H1 (cell line): Measurements from ENCODE around the gene COLEC12. TPM values are rescaled to one million over a fixed set of nuclear protein-coding genes. Genes with fewer than 3 reads are reported as not detected.

Experiments
- CTCF ChIA-PET: fragments of 300-600 bp; sonication (Branson Sonifier 250); formaldehyde crosslinking; loops from one replicate; lab custom pipeline; 2021; ENCODE audit not compliant: partially characterized antibody; lab: Charles Lee
- POLR2A ChIA-PET: fragments of 300-600 bp; sonication (Branson Sonifier 250); formaldehyde crosslinking; loops from one replicate; lab custom pipeline; 2021; ENCODE audit warnings: inconsistent platforms; ENCODE audit not compliant: partially characterized antibody; lab: Charles Lee
- DNase-seq, 2 experiments: peaks; one replicate each; pipeline versions ENCODE4 v3.0.0 to v3.0.0-alpha.2; 2010 to 2022; ENCODE audit warnings: low spot score in 2 of 2, low read depth in 1 of 2, mixed read lengths in 1 of 2
- FAIRE-seq: peaks from 2 replicates; lab custom pipeline; 2011; peaks lifted over from hg19 to GRCh38; lab: Jason Lieb, UNC
- H2AFZ ChIP-seq: 2 replicates; pipeline ENCODE4 v1.8.1; 2012; ENCODE audit warnings: low read length, inconsistent platforms
- H2AK5ac ChIP-seq: 2 replicates; pipeline ENCODE4 v1.6.1; 2013; ENCODE audit warnings: low read depth, low read length
- H2BK120ac ChIP-seq: replicated peaks from 2 replicates; pipeline ENCODE3; 2013; ENCODE audit warnings: low read depth, low read length, inconsistent platforms
- H2BK12ac ChIP-seq: 2 replicates; pipeline ENCODE4 v1.6.1; 2013; ENCODE audit warnings: low read depth, low read length
- H2BK15ac ChIP-seq: 2 replicates; pipeline ENCODE4 v1.6.1; 2013; ENCODE audit warnings: low read length
- H2BK20ac ChIP-seq: 2 replicates; pipeline ENCODE4 v1.6.1; 2013; ENCODE audit warnings: low read length
- H2BK5ac ChIP-seq: 2 replicates; pipeline ENCODE4 v1.6.1; 2013; ENCODE audit warnings: low read depth, low read length
- H3K14ac ChIP-seq: 2 replicates; pipeline ENCODE4 v1.6.1; 2013; ENCODE audit warnings: inconsistent platforms; ENCODE audit not compliant: insufficient read length
- H3K18ac ChIP-seq: 2 replicates; pipeline ENCODE4 v1.6.1; 2013; ENCODE audit warnings: low read length; ENCODE audit errors: extremely low read depth
- H3K23ac ChIP-seq: 2 replicates; pipeline ENCODE4 v1.6.1; 2013; ENCODE audit warnings: inconsistent platforms; ENCODE audit not compliant: insufficient read length
- H3K23me2 ChIP-seq: 2 replicates; pipeline ENCODE4 v1.6.1; 2013; ENCODE audit warnings: low read depth, low read length
- H3K27ac ChIP-seq: 2 replicates; pipeline ENCODE4 v1.6.1; 2011; ENCODE audit warnings: low read depth, low read length, inconsistent platforms
- H3K27me3 ChIP-seq, 4 experiments: replicated peaks in 1 of 4; 1 replicate in 1 of 4; 2 replicates in 3 of 4; pipeline versions ENCODE4 v1.6.1 to v1.8.1; 2011 to 2013; ENCODE audit warnings: low read length in 3 of 4, mild to moderate bottlenecking in 3 of 4, inconsistent platforms in 2 of 4, mixed read lengths in 2 of 4, moderate library complexity in 1 of 4; ENCODE audit not compliant: control insufficient read depth in 3 of 4, insufficient read depth in 3 of 4; ENCODE audit errors: extremely low read depth in 1 of 4
- H3K36me3 ChIP-seq, 4 experiments: 2 replicates each; pipeline versions ENCODE4 v1.6.1 to v1.8.1; 2011 to 2013; ENCODE audit warnings: mild to moderate bottlenecking in 4 of 4, low read length in 3 of 4, moderate library complexity in 2 of 4, control low read depth in 1 of 4, inconsistent platforms in 1 of 4; ENCODE audit not compliant: insufficient read depth in 4 of 4, control insufficient read depth in 2 of 4
- H3K4ac ChIP-seq: replicated peaks from 2 replicates; pipeline ENCODE3; 2013; ENCODE audit warnings: low read length, low read depth, mixed read lengths, inconsistent platforms; ENCODE audit not compliant: insufficient read length
- H3K4me1 ChIP-seq, 4 experiments: replicated peaks in 1 of 4; 1 replicate in 1 of 4; 2 replicates in 3 of 4; pipeline versions ENCODE4 v1.6.1 to v1.8.1; 2011 to 2013; ENCODE audit warnings: low read length in 3 of 4, inconsistent platforms in 2 of 4, mixed read lengths in 1 of 4; ENCODE audit not compliant: insufficient read depth in 4 of 4, control insufficient read depth in 3 of 4
- H3K4me2 ChIP-seq, 2 experiments: 2 replicates each; pipeline versions ENCODE4 v1.6.1 to v1.8.1; 2011 to 2013; ENCODE audit warnings: low read depth in 2 of 2, low read length in 2 of 2, control low read depth in 1 of 2, inconsistent platforms in 1 of 2, mild to moderate bottlenecking in 1 of 2; ENCODE audit not compliant: insufficient read depth in 1 of 2
- H3K4me3 ChIP-seq, 4 experiments: fragments of 200-600, 300-600 bp in 1 of 4; sonication (generic), shearing (Covaris generic), sonication (Bioruptor Twin) in 1 of 4; 2 replicates each; pipeline versions ENCODE4 v1.5.1 to v1.8.1; 2011 to 2016; ENCODE audit warnings: low read length in 4 of 4, low read depth in 3 of 4, control low read depth in 2 of 4, inconsistent platforms in 2 of 4, mild to moderate bottlenecking in 2 of 4, mixed read lengths in 1 of 4, moderate library complexity in 1 of 4; ENCODE audit not compliant: insufficient read depth in 2 of 4; ENCODE audit errors: extremely low read depth in 1 of 4
- H3K56ac ChIP-seq: replicated peaks from 2 replicates; pipeline ENCODE3; 2013; ENCODE audit warnings: low read depth, mild to moderate bottlenecking, mixed read lengths, low read length, inconsistent platforms; ENCODE audit not compliant: insufficient read length
- H3K79me1 ChIP-seq: 2 replicates; pipeline ENCODE4 v1.6.1; 2013; ENCODE audit warnings: low read depth, low read length, control low read depth
- H3K79me2 ChIP-seq, 2 experiments: 2 replicates each; pipeline versions ENCODE4 v1.6.1 to v1.8.1; 2012 to 2013; ENCODE audit warnings: low read length in 2 of 2, mild to moderate bottlenecking in 2 of 2, inconsistent platforms in 1 of 2; ENCODE audit not compliant: insufficient read depth in 2 of 2, control insufficient read depth in 1 of 2
- H3K9ac ChIP-seq, 4 experiments: replicated peaks in 1 of 4; 1 replicate in 1 of 4; 2 replicates in 3 of 4; pipeline versions ENCODE4 v1.6.1 to v1.8.1; 2011 to 2013; ENCODE audit warnings: low read depth in 3 of 4, low read length in 3 of 4, control low read depth in 2 of 4, mild to moderate bottlenecking in 2 of 4, moderate library complexity in 2 of 4, inconsistent platforms in 1 of 4; ENCODE audit errors: extremely low read depth in 1 of 4
- H3K9me3 ChIP-seq, 2 experiments: 2 replicates each; pipeline versions ENCODE4 v1.6.1 to v1.8.1; 2012 to 2013; ENCODE audit warnings: mild to moderate bottlenecking in 2 of 2, moderate library complexity in 2 of 2, control low read depth in 1 of 2, inconsistent platforms in 1 of 2, low read depth in 1 of 2, low read length in 1 of 2, mixed read lengths in 1 of 2; ENCODE audit not compliant: insufficient read depth in 2 of 2
- H4K20me1 ChIP-seq, 2 experiments: replicated peaks in 1 of 2; 2 replicates each; pipeline versions ENCODE3 to v1.8.1; 2011 to 2013; ENCODE audit warnings: inconsistent platforms in 2 of 2, low read length in 2 of 2, mild to moderate bottlenecking in 1 of 2; ENCODE audit not compliant: insufficient read depth in 2 of 2, control insufficient read depth in 1 of 2
- H4K5ac ChIP-seq: 2 replicates; pipeline ENCODE4 v1.6.1; 2013; ENCODE audit warnings: low read length, low read depth, mixed read lengths, inconsistent platforms; ENCODE audit not compliant: insufficient read length
- H4K8ac ChIP-seq: 2 replicates; pipeline ENCODE4 v1.8.0; 2013; ENCODE audit warnings: mild to moderate bottlenecking, moderate library complexity, low read length, inconsistent platforms; ENCODE audit not compliant: insufficient read depth; ENCODE audit errors: extremely low read depth
- H4K91ac ChIP-seq: replicated peaks from 2 replicates; pipeline ENCODE3; 2013; ENCODE audit warnings: low read length, mixed read lengths, inconsistent platforms; ENCODE audit not compliant: insufficient read length
- ASH2L ChIP-seq: fragments of 200-600, 300-600 bp; sonication (generic); IDR thresholded peaks from one replicate; pipeline ENCODE4 v1.7.1; 2017; ENCODE audit warnings: low read length
- BRCA1 ChIP-seq: IDR thresholded peaks from 2 replicates; pipeline ENCODE4 v1.6.1; 2012; ENCODE audit warnings: low read depth, low read length, improper control_type of control experiment
- CHD2 ChIP-seq: IDR thresholded peaks from 2 replicates; pipeline ENCODE4 v1.6.1; 2012; ENCODE audit warnings: low read length, improper control_type of control experiment
- EGR1 ChIP-seq: IDR thresholded peaks from 2 replicates; pipeline ENCODE4 v1.6.1; 2011; ENCODE audit warnings: low read depth, low read length, borderline replicate concordance
- HDAC2 ChIP-seq, 2 experiments: fragments of 300-600 bp in 1 of 2; sonication (generic) in 1 of 2; IDR thresholded peaks; 2 replicates each; pipeline ENCODE4 v1.6.1; 2011 to 2012; ENCODE audit warnings: low read depth in 2 of 2, low read length in 2 of 2, mild to moderate bottlenecking in 2 of 2, moderate library complexity in 2 of 2, borderline replicate concordance in 1 of 2, inconsistent platforms in 1 of 2
- POLR2AphosphoS5 ChIP-seq: IDR thresholded peaks from 2 replicates; pipeline ENCODE4 v1.6.1; 2011; ENCODE audit warnings: low read depth, low read length
- RXRA ChIP-seq: IDR thresholded peaks from 2 replicates; pipeline ENCODE4 v1.6.1; 2011; ENCODE audit warnings: low read depth, mild to moderate bottlenecking, low read length, moderate library complexity; ENCODE audit not compliant: insufficient read depth
- SIRT6 ChIP-seq: IDR thresholded peaks from one replicate; pipeline ENCODE4 v1.7.1; 2012; ENCODE audit warnings: low read length, inconsistent platforms
- SP2 ChIP-seq: IDR thresholded peaks from 2 replicates; pipeline ENCODE4 v1.6.1; 2012; ENCODE audit warnings: mild to moderate bottlenecking, low read length, inconsistent platforms
- SUZ12 ChIP-seq: fragments of 200-600 bp; sonication (generic); IDR thresholded peaks from 2 replicates; pipeline ENCODE4 v1.6.1; 2012; ENCODE audit warnings: mild to moderate bottlenecking, inconsistent platforms, low read length, moderate library complexity, mixed read lengths
- TAF1 ChIP-seq: IDR thresholded peaks from 2 replicates; pipeline ENCODE4 v1.6.1; 2011; ENCODE audit warnings: mild to moderate bottlenecking, low read depth, low read length
- WGBS, 2 experiments: shearing (Covaris generic) in 1 of 2; methylation state at CpG; one replicate each; pipeline versions ENCODE4 v1.1.6 to v1.1.7; 2013 to 2015; ENCODE audit warnings: low lambda C conversion rate in 2 of 2, mixed read lengths in 2 of 2, inconsistent platforms in 1 of 2, low coverage in 1 of 2, missing lambda C conversion rate in 1 of 2; ENCODE audit not compliant: insufficient replicate concordance in 2 of 2, insufficient coverage in 1 of 2, insufficient read length in 1 of 2; ENCODE audit errors: extremely low coverage in 1 of 2, missing lambda C conversion rate in 1 of 2; 5-methylcytosine and 5-hydroxymethylcytosine counted together
- polyA plus RNA-seq, 7 experiments: library from polyadenylated mRNA; depleted of rRNA in 3 of 7; stranded (reverse) in 5 of 7; unstranded in 2 of 7; fragments of >200 nt in 5 of 7; fragments of 200-250 nt in 2 of 7; gene quantifications; 1 replicate in 5 of 7; 2 replicates in 1 of 7; 4 replicates in 1 of 7; pipeline versions ENCODE4 v1.2.1 to v1.2.3, GENCODE V29; 2011 to 2013; ENCODE audit warnings: missing spikeins in 2 of 7, mixed read lengths in 2 of 7
- total RNA-seq: library from RNA; stranded (reverse); fragmentation: NEBNext Ultra II Directional; extraction: Animal tissue kit (Norgen Biotek cat#: 25700); gene quantifications from 2 replicates; pipeline ENCODE4 v1.2.1, GENCODE V29; 2021
- TF ChIP-seq, protein P1 (sequence below): IDR thresholded peaks from 2 replicates; pipeline ENCODE4 v1.6.1; 2012; ENCODE audit warnings: inconsistent platforms

COLEC12 gene
- total and polyA plus RNA-seq, 2 of the 8 experiments (the other 6 are each of a cell fraction or from before 2014, with no cell fraction given) = 0.44 to 2.3 TPM

DNA sequence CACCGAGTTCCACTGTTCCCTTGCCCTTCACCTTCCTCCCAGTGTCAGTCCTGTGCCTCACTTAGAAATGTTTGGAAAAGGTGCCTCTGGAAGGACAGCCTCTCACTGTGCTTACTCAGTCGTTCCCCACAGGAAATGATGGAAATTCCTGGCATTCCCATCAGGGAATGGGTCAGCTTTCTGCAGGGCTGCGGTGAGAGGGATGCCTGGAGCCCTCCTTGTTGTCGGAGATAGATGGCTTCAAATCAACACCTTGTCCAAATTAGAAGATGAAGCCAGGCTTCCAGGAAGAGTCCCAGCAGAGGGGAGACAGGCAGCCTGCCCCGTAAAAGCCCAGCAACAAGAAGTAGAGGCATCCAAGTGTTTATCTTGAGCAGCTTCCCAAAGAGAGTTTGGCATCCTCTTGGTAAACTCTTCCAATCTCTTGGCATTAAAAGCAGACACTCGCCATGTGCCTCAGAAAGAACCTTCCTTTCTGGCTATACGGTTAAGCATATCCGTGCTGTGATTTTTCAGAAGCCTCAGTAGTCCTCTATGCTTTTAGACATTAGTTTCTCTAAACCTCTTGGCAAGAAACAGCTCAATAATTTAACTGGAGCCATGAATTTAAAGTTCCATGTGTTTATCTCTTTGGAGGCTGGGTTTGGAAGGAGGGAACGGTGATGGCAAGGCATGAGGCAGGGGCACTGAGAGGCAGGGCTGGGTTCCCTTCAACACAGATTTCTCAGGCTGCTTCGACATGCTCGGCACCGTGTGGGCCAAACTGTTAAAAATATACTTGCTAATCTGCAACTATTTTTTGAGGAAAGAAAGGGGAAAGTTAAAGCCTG, 25.1 kb downstream of the COLEC12 start:
- POLR2A ChIA-PET = interaction anchor here (1.2 to 1.9 kb wide), 3 partner anchors 33 to 208 kb away, joined by 3 to 7 read pairs (median 3); partner anchors contain the start of gene THOC1
- TF ChIP-seq EGR1 (no peak), RXRA (no peak), HDAC2 (IDR thresholded peaks at IDR 0.05; ENCODE audit: borderline replicate concordance in 1 of 2, low read depth in 2 of 2, low read length in 2 of 2) (no peak), ASH2L (no peak), SP2 (no peak), SIRT6 (no peak), CHD2 (no peak), POLR2AphosphoS5 (no peak), TAF1 (0 out of 2 replicates have a peak, but pooled peaks have one; percentile 45), SUZ12 (no peak), BRCA1 (no peak)
- TF ChIP-seq, protein P1, sequence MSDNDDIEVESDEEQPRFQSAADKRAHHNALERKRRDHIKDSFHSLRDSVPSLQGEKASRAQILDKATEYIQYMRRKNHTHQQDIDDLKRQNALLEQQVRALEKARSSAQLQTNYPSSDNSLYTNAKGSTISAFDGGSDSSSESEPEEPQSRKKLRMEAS = 0 out of 2 replicates have a peak, but pooled peaks have one; percentile 43

More for the DNA sequence above, 25.1 kb downstream of the COLEC12 start:
- Histone ChIP-seq H3K9me3 (no peaks in the 10 kb centered on the region), H3K23ac (no peak overlapping the region), H3K18ac (peak overlapping the region; percentile 63; the same call in 1 of the 2 replicates), H3K9ac (no peak overlapping the region; a peak in 1 of 7 replicates), H4K91ac (no peak overlapping the region), H3K4me3 (no peak overlapping the region), H3K36me3 (no peaks in the 10 kb centered on the region), H4K5ac (no peak overlapping the region), H2AK5ac (no peak overlapping the region), H3K56ac (no peak overlapping the region), H3K79me1 (no peaks in the 10 kb centered on the region), H2BK15ac (no peak overlapping the region), H2BK120ac (no peak overlapping the region), H2BK5ac (peak overlapping the region; percentile 41; the same call in 1 of the 2 replicates), H2BK20ac (peak overlapping the region; percentile 66; the same call in 1 of the 2 replicates), H3K27ac (no peak overlapping the region), H3K4ac (no peak overlapping the region), H3K4me1 (peaks cover 5 to 16% (median 9%) of the 10 kb centered on the region in 4 experiments), H4K8ac (no peak overlapping the region), H3K4me2 (peak overlapping the region in 1 of 2 experiments; percentile 25; a peak in 1 of 4 replicates), H2AFZ (peak overlapping the region; percentile 55; the same call in 1 of the 2 replicates), H3K14ac (no peak overlapping the region), H4K20me1 (no peaks in the 10 kb centered on the region), H3K23me2 (no peaks in the 10 kb centered on the region), H2BK12ac (no peak overlapping the region), H3K79me2 (no peaks in the 10 kb centered on the region), H3K27me3 (no peaks in the 10 kb centered on the region; a peak in 1 of 7 replicates)
- CTCF ChIA-PET = interaction anchor here (0.7 to 3.5 kb wide), 12 partner anchors 15 to 188 kb away, joined by 3 to 20 read pairs (median 3); no protein-coding TSS in a partner anchor
- peak in 1 of 2 experiments; percentile 29 for DNase-seq
- 72% methylated on average over 12 of the region's 12 CpGs; no CpG with 5 or more reads in 1 of the 2 experiments for WGBS, 2 experiments
- FAIRE-seq = no peak
